HG03045 (cell line): ENCODE results near the gene ATP6V0A1.
A peak's percentile ranks its signal among the peaks of the same experiment; 100 is the strongest.
"Not testable (repeated sequence)": the region's sequence is repeated elsewhere in the genome, so short reads cannot be mapped to it uniquely, and the experiment has no call there.

Experiments
- ATAC-seq: cut with Tn5 transposase; IDR thresholded peaks from one replicate; pipeline ENCODE4 v1.9.1; 2021; ENCODE audit warnings: mild to moderate bottlenecking, moderate library complexity; ENCODE audit not compliant: unreplicated experiment

ATP6V0A1 gene

GRCh38 chr17:42475835-42476234 is 17.2 kb downstream of the ATP6V0A1 start:
- no peak for ATAC-seq

GRCh38 chr17:42476411-42476810 is 17.7 kb downstream of the ATP6V0A1 start:
- ATAC-seq: no peak

- ATAC-seq: no peak
Measured at GRCh38 chr17:42477173-42477572, 18.5 kb downstream of the ATP6V0A1 start.

GRCh38 chr17:42477824-42478223 is 19.1 kb downstream of the ATP6V0A1 start:
- ATAC-seq: not testable (repeated sequence)

GRCh38 chr17:42484304-42484703 is 25.6 kb downstream of the ATP6V0A1 start:
- no peak for ATAC-seq

GRCh38 chr17:42485680-42486079 is 27.0 kb downstream of the ATP6V0A1 start:
- no peak for ATAC-seq

GRCh38 chr17:42488032-42488431 is 29.4 kb downstream of the ATP6V0A1 start:
- no peak for ATAC-seq

GRCh38 chr17:42493319-42493718 is 34.6 kb downstream of the ATP6V0A1 start:
- no peak for ATAC-seq

GRCh38 chr17:42494673-42495072 is 36.0 kb downstream of the ATP6V0A1 start:
- no peak for ATAC-seq

GRCh38 chr17:42498828-42499227 is 40.1 kb downstream of the ATP6V0A1 start:
- no peak for ATAC-seq

- ATAC-seq: no peak
Measured at GRCh38 chr17:42502091-42502490, 43.4 kb downstream of the ATP6V0A1 start.

- ATAC-seq: no peak
Measured at GRCh38 chr17:42502926-42503325, 44.2 kb downstream of the ATP6V0A1 start.

GRCh38 chr17:42507671-42508070 is 49.0 kb downstream of the ATP6V0A1 start:
- no peak for ATAC-seq

- no peak for ATAC-seq
Measured at GRCh38 chr17:42508426-42509165, 49.9 kb downstream of the ATP6V0A1 start.

GRCh38 chr17:42509409-42509808 is 50.7 kb downstream of the ATP6V0A1 start:
- no peak for ATAC-seq

- ATAC-seq: no peak
Measured at GRCh38 chr17:42509841-42510240, 51.2 kb downstream of the ATP6V0A1 start.

GRCh38 chr17:42512246-42512645 is 53.6 kb downstream of the ATP6V0A1 start:
- no peak for ATAC-seq

- peak; percentile 48 for ATAC-seq
Measured at GRCh38 chr17:42512733-42513251, 54.1 kb downstream of the ATP6V0A1 start.

- ATAC-seq: no peak
Measured at GRCh38 chr17:42513686-42514085, 55.0 kb downstream of the ATP6V0A1 start.

GRCh38 chr17:42514279-42514678 is 55.6 kb downstream of the ATP6V0A1 start:
- ATAC-seq: no peak

- no peak for ATAC-seq
Measured at GRCh38 chr17:42514867-42515266, 56.2 kb downstream of the ATP6V0A1 start.

- no peak for ATAC-seq
Measured at GRCh38 chr17:42517516-42517915, 58.8 kb downstream of the ATP6V0A1 start.
